ENCODE data around the gene RHO. TPM values are rescaled to one million over a fixed set of nuclear protein-coding genes. Genes with fewer than 3 reads are reported as not detected.

RHO gene
- total RNA-seq, 1 experiment from 2014 or later = not detected

GRCh38 chr3:129567176-129567705 lies 38.8 kb downstream of the RHO start:
- Histone ChIP-seq H3K4me1 (ENCODE audit: control insufficient read depth, insufficient read depth, low read length) (peaks cover 4% of the 10 kb centered on the region; the same call in 1 of the 2 replicates), H3K36me3 (ENCODE audit: control insufficient read depth, insufficient read depth, low read length) (peaks cover 2% of the 10 kb centered on the region), H3K9me3 (ENCODE audit: control insufficient read depth, insufficient read depth, low read depth, low read length) (no peaks in the 10 kb centered on the region), H3K27ac (ENCODE audit: low read length) (no peak overlapping the region), H3K27me3 (ENCODE audit: control insufficient read depth, insufficient read depth, low read length) (no peaks in the 10 kb centered on the region), H3K4me3 (ENCODE audit: low read depth in 2 of 2, low read length in 2 of 2) (no peak overlapping the region)
- ChIA-PET POLR2A (no interaction called here), CTCF (interaction anchor here (0.7 to 1.1 kb wide), 3 partner anchors 37 to 375 kb away, joined by 3 to 5 read pairs (median 3); no protein-coding TSS in a partner anchor)
- in situ Hi-C loops (cut with HindIII; ENCODE audit: low pct_unique_long_range_greater_than_20kb, low sequenced_read_pairs) = no loop called here
- TF ChIP-seq POLR2AphosphoS5 (IDR thresholded peaks at IDR 0.05; ENCODE audit: low read depth, low read length) = no peak
- no peak for TF ChIP-seq SIN3A (IDR thresholded peaks at IDR 0.05; ENCODE audit: borderline replicate concordance, insufficient read depth, low read depth, low read length)
- no peak for TF ChIP-seq CTCF (IDR thresholded peaks at IDR 0.05)
- no peak for TF ChIP-seq TCF7L2 (IDR thresholded peaks at IDR 0.05; ENCODE audit: low read depth, low read length)
- TF ChIP-seq, protein P1, sequence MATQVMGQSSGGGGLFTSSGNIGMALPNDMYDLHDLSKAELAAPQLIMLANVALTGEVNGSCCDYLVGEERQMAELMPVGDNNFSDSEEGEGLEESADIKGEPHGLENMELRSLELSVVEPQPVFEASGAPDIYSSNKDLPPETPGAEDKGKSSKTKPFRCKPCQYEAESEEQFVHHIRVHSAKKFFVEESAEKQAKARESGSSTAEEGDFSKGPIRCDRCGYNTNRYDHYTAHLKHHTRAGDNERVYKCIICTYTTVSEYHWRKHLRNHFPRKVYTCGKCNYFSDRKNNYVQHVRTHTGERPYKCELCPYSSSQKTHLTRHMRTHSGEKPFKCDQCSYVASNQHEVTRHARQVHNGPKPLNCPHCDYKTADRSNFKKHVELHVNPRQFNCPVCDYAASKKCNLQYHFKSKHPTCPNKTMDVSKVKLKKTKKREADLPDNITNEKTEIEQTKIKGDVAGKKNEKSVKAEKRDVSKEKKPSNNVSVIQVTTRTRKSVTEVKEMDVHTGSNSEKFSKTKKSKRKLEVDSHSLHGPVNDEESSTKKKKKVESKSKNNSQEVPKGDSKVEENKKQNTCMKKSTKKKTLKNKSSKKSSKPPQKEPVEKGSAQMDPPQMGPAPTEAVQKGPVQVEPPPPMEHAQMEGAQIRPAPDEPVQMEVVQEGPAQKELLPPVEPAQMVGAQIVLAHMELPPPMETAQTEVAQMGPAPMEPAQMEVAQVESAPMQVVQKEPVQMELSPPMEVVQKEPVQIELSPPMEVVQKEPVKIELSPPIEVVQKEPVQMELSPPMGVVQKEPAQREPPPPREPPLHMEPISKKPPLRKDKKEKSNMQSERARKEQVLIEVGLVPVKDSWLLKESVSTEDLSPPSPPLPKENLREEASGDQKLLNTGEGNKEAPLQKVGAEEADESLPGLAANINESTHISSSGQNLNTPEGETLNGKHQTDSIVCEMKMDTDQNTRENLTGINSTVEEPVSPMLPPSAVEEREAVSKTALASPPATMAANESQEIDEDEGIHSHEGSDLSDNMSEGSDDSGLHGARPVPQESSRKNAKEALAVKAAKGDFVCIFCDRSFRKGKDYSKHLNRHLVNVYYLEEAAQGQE (IDR thresholded peaks at IDR 0.05; ENCODE audit: insufficient read depth in 1 of 2, low read depth in 2 of 2, low read length in 1 of 2) = no peak
- peak; percentile 10; the same call in 1 of the 2 replicates for ATAC-seq
- intact Hi-C loops (cut with micrococcal nuclease; ENCODE audit: unreplicated experiment) = no loop called here
- DNase-seq (ENCODE audit: low read depth, low spot score) = no peak
- no TSS peak for BruUV-seq (replicated peaks)

DNA sequence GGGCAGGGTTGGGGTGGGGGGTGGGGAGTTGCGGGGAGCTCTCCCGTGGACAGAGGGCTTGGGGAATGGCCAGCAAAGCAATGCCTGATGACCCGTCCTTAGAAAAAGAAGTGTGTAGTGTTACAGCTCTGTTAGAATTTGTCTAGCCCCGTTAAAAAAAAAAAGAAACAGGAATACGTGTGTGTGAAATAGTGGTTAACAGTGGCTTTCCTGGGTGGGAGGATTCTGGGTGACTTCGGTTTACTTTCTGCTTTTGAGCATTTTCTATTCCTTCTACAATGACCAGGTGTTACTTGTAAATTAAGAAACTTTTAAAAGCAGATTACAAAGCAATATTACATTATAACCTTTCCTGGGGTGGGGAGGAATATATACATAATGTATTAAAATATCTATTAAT lies 39.5 kb downstream of the RHO start:
- peaks cover 2% of the 10 kb centered on the region for H3K36me3 ChIP-seq (ENCODE audit: control insufficient read depth, insufficient read depth, low read length)
- H3K9me3 ChIP-seq (ENCODE audit: control insufficient read depth, insufficient read depth, low read depth, low read length) = no peaks in the 10 kb centered on the region
- ChIA-PET CTCF (interaction anchor here (0.7 to 1.1 kb wide), 2 partner anchors 36 to 374 kb away, joined by 3 to 5 read pairs; no protein-coding TSS in a partner anchor), POLR2A (no interaction called here)
- no TSS peak for BruUV-seq (replicated peaks)
- in situ Hi-C loops (cut with HindIII; ENCODE audit: low pct_unique_long_range_greater_than_20kb, low sequenced_read_pairs) (no loop called here), intact Hi-C loops (cut with micrococcal nuclease; ENCODE audit: unreplicated experiment) (no loop called here)
- TF ChIP-seq SIN3A (IDR thresholded peaks at IDR 0.05; ENCODE audit: borderline replicate concordance, insufficient read depth, low read depth, low read length) (no peak), POLR2AphosphoS5 (IDR thresholded peaks at IDR 0.05; ENCODE audit: low read depth, low read length) (no peak), TCF7L2 (IDR thresholded peaks at IDR 0.05; ENCODE audit: low read depth, low read length) (no peak)
- TF ChIP-seq, protein P1 (IDR thresholded peaks at IDR 0.05; ENCODE audit: insufficient read depth in 1 of 2, low read depth in 2 of 2, low read length in 1 of 2) = no peak
- peaks cover 4% of the 10 kb centered on the region; the same call in 1 of the 2 replicates for H3K4me1 ChIP-seq (ENCODE audit: control insufficient read depth, insufficient read depth, low read length)
- H3K27ac ChIP-seq (ENCODE audit: low read length) = no peak overlapping the region
- H3K4me3 ChIP-seq (ENCODE audit: low read depth in 2 of 2, low read length in 2 of 2) = no peak overlapping the region
- no peaks in the 10 kb centered on the region for H3K27me3 ChIP-seq (ENCODE audit: control insufficient read depth, insufficient read depth, low read length)
- DNase-seq (ENCODE audit: low read depth, low spot score) (no peak), ATAC-seq (no peak)

All from Panc1 (cell line).